ENCODE measurements around the gene ZNF688. TPM values are rescaled to one million over a fixed set of nuclear protein-coding genes. Genes with fewer than 3 reads are reported as not detected.

ZNF688 gene
- total and polyA plus RNA-seq, 2 of the 8 experiments (the other 6 are each of a cell fraction or from before 2014, with no cell fraction given), result 2.7 to 3.5 TPM

GRCh38 chr16:30571445-30572322 lies at the start of gene ZNF688 (continued):
- TF ChIP-seq E2F6 (IDR thresholded peaks at IDR 0.05) (no peak; the same call in 1 of the 2 replicates), SAP30 (IDR thresholded peaks at IDR 0.05; ENCODE audit: insufficient read depth, insufficient replicate concordance, low read length) (peak; percentile 97), YY1 (IDR thresholded peaks at IDR 0.05; ENCODE audit: low read depth, low read length) (peak; percentile 99), GABPA (IDR thresholded peaks at IDR 0.05; ENCODE audit: borderline replicate concordance, insufficient read depth, low read length) (0 out of 2 replicates have a peak, but pooled peaks have one; percentile 36), RFX5 (IDR thresholded peaks at IDR 0.05; ENCODE audit: borderline replicate concordance, low read depth, low read length) (no peak), ZNF274 (IDR thresholded peaks at IDR 0.05; ENCODE audit: borderline replicate concordance, extremely low read depth, low read length) (no peak), RAD21 (IDR thresholded peaks at IDR 0.05 in 1 of 2, conservative IDR thresholded peaks at IDR 0.05 in 1 of 2; ENCODE audit: low read depth in 2 of 2, low read length in 2 of 2) (no peak; a peak in 1 of 4 replicates)

Data from H1 (cell line).